KOPT-K1 (cell line): ENCODE results near the gene LAMA2.

Experiments used
- H3K27ac ChIP-seq: fragments of 200-600 bp; sonication (generic); 2 replicates; pipeline ENCODE4 v1.5.1; 2016; ENCODE audit warnings: antibody characterized with exemption, mild to moderate bottlenecking, low read depth, low read length; ENCODE audit not compliant: poor library complexity, severe bottlenecking
- H3K36me3 ChIP-seq: fragments of 200-600 bp; sonication (generic); 2 replicates; pipeline ENCODE4 v1.5.1; 2017; ENCODE audit warnings: antibody characterized with exemption, mild to moderate bottlenecking, low read length, moderate library complexity; ENCODE audit not compliant: insufficient read depth
- H3K9me3 ChIP-seq: fragments of 200-600 bp; sonication (generic); 2 replicates; pipeline ENCODE4 v1.5.1; 2017; ENCODE audit warnings: antibody characterized with exemption, low read length, mild to moderate bottlenecking; ENCODE audit not compliant: insufficient read depth, poor library complexity, severe bottlenecking

LAMA2 gene

DNA sequence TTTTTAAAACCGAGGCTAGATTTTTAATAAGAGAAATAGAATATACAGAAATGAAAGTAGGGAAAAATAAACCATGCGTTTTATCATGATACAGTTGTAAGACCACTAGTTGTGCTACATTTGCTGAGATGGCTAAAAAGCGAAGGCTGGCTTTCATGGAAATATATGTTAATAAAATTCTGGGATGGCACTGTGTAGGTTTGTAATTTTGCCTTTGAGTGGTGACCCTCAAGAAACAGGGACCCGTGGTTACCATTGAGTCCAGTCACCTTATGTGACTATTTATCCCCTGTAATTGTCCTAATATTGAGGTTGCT, 593.3 kb downstream of the LAMA2 start:
- H3K36me3 ChIP-seq: no peaks in the 10 kb centered on the region
- H3K9me3 ChIP-seq: no peaks in the 10 kb centered on the region
- H3K27ac ChIP-seq: no peak overlapping the region

DNA sequence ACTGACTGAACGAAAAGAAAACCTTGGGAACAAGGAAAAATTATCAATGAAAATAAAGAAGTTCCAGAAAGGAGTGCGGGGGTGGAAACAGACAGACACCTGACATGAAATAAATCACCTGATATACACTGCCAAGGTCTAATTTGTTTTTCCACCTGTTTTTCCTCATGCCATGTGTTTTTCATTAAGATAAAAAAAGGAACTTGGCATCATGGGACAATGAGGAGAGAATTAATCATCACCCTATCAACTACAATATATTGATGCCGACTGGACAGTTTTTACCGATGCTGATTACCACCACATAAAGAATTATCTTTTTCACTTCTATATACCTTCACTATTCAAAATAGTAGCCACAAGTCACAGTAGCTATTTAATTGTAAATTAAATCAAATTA, 593.9 kb downstream of the LAMA2 start:
- Histone ChIP-seq H3K36me3 (no peaks in the 10 kb centered on the region), H3K27ac (no peak overlapping the region), H3K9me3 (no peaks in the 10 kb centered on the region)

DNA sequence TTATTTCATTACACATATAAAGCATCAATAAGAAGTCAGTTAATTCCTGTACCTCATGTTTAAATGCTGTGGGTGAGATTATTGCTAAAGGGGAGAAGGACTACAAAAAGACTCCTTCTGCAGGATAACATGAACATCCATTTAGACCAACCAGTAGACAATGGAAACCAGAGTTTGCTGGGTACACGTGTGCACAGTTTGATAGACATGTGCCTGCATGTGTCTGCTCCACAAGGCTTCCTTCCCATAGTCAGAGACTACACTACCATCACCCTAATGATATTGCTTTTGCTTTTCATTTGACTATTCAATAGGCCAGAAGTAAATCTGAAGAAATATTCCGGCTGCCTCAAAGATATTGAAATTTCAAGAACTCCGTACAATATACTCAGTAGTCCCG, 595.4 kb downstream of the LAMA2 start:
- H3K36me3 ChIP-seq: no peaks in the 10 kb centered on the region
- no peak overlapping the region for H3K27ac ChIP-seq
- H3K9me3 ChIP-seq: no peaks in the 10 kb centered on the region

DNA sequence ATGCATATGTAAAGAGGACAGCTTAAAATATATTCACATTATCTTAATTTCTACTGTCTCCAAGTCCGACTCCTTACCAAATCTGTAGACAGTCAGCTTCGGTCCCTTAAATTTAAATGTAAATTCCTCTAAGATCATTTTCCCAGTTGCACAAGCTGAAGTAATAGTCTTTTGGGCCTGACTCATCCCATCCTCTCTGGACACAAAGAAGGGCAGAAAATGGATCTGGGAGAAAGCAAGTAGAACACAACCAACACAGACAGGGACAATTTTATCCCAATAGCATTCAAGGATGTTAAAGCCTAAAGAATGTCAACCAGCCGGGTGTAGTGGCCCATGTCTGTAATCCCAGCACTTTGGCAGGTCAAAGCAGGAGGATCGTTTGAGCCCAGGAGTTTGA, 598.8 kb downstream of the LAMA2 start:
- Histone ChIP-seq H3K27ac (no peak overlapping the region), H3K36me3 (no peaks in the 10 kb centered on the region), H3K9me3 (no peaks in the 10 kb centered on the region)

DNA sequence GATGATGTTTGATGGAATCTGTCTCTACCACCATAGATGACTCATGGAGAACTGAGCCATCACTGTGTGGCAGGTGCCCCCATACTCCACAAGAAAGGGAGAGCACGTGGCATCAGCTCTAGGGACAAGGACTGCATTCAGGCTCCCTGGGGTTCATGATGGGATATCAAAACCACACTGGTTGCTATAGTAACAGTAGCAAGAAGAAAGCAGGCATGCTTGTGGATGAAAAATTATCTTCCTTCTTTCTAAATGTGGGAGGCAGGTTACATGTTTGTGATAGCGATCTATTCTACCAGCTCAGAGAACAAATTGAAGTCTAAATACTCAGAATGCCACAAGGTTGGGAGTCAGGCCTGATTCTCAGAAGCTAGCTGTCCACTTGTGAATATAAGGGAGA, 602.8 kb downstream of the LAMA2 start:
- H3K9me3 ChIP-seq: no peaks in the 10 kb centered on the region
- no peak overlapping the region for H3K27ac ChIP-seq
- no peaks in the 10 kb centered on the region for H3K36me3 ChIP-seq

DNA sequence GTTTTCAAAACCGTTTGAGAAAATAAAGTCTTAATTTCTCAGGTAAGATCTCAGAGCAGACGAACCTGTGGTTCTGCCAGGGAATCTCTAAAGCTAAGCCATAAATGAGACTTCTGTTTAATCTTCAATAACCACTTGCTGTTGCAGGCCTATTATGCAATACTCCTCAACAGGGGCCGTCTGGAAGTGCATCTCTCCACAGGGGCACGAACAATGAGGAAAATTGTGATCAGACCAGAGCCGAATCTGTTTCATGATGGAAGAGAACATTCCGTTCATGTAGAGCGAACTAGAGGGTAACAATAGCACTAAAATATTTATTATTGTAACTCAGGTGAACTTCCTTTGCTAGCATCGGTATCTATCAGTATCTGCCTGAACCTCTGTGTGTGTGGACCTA, 603.4 kb downstream of the LAMA2 start:
- Histone ChIP-seq H3K9me3 (no peaks in the 10 kb centered on the region), H3K27ac (no peak overlapping the region), H3K36me3 (no peaks in the 10 kb centered on the region)

DNA sequence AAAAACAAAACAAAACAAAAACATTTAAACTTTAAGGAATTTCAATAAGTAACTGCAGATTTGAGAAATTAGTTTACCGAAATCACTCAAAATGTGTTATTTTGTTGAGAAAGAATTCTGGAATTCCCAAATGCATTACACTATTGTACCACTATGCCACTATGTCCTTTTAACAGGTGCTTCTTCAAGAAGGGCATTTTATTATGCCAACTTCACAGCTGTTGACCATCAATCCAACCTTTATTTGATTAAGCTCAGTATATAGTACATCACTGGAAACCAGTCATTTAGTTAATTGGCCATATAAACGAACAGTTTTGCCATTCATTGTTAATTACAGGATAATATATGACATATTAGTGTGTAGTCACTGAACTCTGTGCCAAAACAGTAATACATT, 605.4 kb downstream of the LAMA2 start:
- H3K27ac ChIP-seq: no peak overlapping the region

DNA sequence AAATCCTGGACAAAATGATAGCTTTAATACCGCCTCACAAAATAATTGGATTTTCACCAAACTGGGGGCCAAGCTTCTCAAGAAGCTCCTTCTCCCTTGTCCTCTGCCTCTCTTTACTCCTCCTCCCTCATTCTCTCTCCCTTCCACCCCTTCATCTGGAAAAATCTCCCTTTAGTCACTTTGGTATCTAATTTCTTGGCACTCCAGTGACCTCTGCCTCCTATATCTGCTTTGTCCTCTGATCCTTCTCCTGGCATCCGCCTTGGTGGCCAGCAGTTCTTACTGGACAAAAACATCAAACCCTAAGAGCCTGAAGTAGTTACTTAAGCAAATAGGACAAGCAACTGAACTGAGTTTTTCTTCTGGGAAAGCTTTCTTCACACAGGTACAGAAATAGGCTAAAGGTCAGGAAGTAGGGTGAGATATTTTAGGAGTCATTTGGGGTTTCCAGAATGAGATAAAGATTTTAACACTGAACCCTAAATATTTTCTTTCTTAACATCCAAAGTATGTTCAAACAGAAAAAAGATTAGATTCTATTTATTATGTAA, 606.4 kb downstream of the LAMA2 start:
- Histone ChIP-seq H3K36me3 (no peaks in the 10 kb centered on the region), H3K27ac (no peak overlapping the region), H3K9me3 (no peaks in the 10 kb centered on the region)

More for the DNA sequence above, 605.4 kb downstream of the LAMA2 start:
- Histone ChIP-seq H3K36me3 (no peaks in the 10 kb centered on the region), H3K9me3 (no peaks in the 10 kb centered on the region)

DNA sequence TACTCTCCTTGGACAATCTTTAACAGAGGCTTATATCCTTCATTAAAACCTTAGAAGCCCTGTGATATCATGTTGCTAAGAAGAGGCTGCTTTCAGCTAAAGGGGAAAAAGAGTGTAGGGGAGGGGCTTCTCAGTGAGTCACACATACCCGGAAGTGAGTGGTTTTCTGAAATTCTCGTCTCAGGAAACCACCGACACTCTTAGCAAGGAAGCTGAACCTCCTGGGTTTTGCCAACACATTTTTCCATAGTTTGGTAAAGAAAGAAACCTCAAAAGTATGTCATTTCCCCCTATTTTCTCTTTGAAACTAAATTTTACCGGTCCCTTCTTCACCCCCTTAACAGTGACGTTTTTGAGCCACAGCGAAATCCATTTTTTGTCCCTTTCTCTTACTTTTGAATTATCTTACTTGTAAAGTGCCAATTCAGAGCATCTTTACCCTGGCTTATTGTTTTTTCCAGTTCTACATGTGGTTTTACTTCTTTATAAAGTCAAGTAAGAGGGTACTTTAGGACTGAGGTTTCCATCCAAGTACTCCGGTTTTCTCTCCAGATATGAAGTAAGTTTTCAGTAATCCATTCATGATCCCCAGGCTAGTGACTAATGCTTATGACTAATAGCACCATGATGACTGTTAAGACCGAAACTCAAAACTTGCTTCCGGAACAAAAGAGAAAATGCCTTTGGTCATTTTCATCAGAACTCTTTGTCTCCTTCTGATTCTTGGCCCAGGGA, 607.8 kb downstream of the LAMA2 start:
- Histone ChIP-seq H3K36me3 (no peaks in the 10 kb centered on the region), H3K27ac (peak overlapping the region; percentile 40), H3K9me3 (no peaks in the 10 kb centered on the region)

DNA sequence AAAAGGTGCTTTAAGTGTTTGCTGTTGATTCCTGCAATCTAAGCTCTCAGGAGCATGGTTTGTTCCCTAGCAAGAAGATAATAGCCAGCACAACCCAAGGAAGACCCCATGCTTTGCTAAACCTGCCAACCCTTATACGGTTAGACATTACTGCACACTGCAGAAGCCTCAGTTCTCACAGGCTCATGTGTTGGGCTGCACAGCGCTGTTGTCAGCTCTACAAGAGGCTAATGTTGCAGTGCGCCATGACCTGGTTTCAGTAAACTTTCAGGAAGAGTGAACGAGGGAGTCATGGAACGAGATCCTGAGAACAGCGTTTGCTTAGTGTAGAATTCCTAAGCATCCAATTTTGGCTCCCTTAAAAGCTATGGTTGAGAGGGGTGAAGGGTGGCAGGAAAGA, 608.5 kb downstream of the LAMA2 start:
- H3K27ac ChIP-seq: no peak overlapping the region
- no peaks in the 10 kb centered on the region for H3K36me3 ChIP-seq
- H3K9me3 ChIP-seq: no peaks in the 10 kb centered on the region

DNA sequence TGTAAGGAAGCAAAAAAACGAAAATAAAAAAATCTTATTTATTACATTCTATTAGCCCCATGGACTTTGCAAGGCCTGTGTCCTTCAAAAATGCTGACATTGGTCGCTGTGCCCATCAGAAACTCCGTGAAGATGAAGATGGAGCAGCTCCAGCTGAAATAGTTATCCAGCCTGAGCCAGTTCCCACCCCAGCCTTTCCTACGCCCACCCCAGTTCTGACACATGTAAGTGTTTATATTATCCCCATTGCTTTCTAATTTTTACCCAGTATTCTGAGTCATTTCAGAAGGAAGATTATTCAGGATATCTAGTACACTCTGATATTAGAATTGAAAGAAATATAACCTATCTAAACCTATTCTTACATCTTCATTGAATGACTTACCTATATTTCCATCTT, 609.3 kb downstream of the LAMA2 start:
- Histone ChIP-seq H3K27ac (no peak overlapping the region), H3K36me3 (no peaks in the 10 kb centered on the region), H3K9me3 (no peaks in the 10 kb centered on the region)

DNA sequence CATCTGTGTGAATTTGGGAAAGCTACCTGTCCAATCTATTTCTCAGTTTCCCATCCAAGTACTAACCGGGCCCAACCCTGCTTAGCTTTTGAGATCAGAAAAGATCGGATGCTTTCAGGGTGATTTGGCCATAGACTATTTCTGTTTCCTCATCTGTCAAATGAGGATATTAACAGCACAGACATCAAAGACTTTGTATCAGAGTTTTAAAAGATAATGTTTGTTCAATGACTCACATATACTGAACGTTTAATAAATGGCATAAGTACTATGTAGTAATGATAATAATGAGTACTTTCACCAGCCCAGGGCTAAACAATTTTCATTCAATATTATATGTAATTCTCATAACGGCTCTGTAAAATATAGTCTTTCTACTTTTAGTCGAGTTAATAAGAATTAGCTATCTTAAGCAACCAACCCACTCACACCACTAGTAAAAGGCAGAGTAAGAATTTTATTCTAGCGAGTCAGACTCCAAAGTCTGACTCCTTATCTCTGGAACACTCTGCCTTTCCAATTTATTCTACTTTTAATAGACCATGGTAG, 610.5 kb downstream of the LAMA2 start:
- Histone ChIP-seq H3K27ac (no peak overlapping the region), H3K36me3 (no peaks in the 10 kb centered on the region)

DNA sequence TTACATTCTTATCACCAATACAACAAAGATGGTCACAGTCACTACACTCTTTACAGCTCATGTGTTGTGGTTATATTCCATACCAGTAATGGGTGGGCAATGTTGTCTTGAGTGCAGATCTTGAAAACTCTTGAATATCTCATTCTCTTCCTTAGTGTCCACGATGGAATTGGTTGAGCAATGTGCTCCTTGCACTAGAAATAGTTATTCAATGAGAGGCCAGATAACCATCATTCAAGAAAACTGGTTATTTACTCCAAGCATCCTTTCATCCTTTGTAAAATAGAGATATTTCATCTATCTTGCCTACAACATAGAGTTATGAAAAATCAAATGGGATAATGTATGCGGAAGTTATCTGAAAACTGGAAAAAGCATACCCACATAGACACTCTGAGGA, 611.2 kb downstream of the LAMA2 start:
- no peak overlapping the region for H3K27ac ChIP-seq
- no peaks in the 10 kb centered on the region for H3K9me3 ChIP-seq
- no peaks in the 10 kb centered on the region for H3K36me3 ChIP-seq

More for the DNA sequence above, 610.5 kb downstream of the LAMA2 start:
- H3K9me3 ChIP-seq: no peaks in the 10 kb centered on the region

DNA sequence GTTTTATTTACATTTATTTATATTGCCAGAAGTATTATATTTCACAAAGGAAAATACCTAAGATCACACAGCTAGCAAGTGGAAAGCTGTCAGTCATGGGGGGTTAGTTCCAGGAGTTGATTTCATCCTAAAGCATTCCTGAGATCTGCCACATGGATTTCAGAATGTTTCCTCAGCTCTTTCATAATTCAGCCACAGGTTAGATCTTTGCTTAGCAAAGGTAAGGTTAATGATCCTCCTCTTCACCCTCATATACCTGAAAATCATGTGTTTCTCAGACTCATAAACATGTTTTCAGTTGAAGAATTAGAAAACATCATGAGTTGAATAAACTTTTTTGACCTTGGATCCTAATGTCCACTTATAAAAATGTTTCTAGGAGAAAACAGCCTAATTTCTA, 611.6 kb downstream of the LAMA2 start:
- Histone ChIP-seq H3K9me3 (no peaks in the 10 kb centered on the region), H3K36me3 (no peaks in the 10 kb centered on the region), H3K27ac (no peak overlapping the region)

DNA sequence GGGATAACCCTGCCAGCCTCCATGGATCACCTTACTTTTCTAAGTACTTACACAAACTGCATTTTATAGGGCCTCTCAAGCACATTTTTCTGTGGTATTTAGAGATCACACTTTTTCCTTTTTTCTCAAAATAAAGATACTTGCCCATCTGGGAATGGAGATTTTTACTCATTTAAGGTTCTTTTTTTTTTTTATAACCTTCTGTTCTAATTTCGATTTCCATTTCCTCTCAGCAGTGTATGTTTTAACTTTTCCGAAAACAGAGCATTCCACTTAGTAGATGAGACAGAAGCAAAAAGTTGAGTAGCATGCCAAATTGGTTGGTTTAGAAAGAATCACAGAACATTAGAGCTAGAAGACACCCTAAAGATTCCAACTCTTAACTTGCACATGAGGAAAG, 612.7 kb downstream of the LAMA2 start:
- no peaks in the 10 kb centered on the region for H3K36me3 ChIP-seq
- no peaks in the 10 kb centered on the region for H3K9me3 ChIP-seq
- no peak overlapping the region for H3K27ac ChIP-seq
